HG03280 (cell line): ENCODE data around the gene PIK3R5.

Experiments used
- ATAC-seq: cut with Tn5 transposase; IDR thresholded peaks from one replicate; pipeline ENCODE4 v1.9.1; 2021; ENCODE audit warnings: mild to moderate bottlenecking, moderate library complexity; ENCODE audit not compliant: unreplicated experiment

PIK3R5 gene

GRCh38 chr17:8928347-8928746 is 37.2 kb downstream of the PIK3R5 start:
- no peak for ATAC-seq

DNA sequence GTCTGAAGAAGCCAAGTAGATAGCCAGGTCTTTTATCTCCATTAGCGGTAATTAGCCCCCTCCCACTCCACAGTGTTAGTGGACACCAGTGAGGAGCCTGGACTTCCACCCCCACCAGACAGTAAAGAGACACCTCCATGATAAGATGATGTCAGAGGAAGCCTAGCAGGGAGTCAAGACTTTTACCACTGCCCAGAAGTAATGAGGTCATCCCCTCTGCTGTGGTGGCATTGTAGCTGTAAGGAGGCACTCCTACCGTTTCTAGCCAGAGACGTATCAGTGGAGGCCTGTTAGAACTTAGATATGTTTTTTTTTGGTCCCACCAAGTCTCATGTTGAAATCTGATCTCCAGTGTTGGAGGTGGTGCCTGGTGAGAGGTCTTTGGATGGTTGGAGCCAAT is 38.1 kb downstream of the PIK3R5 start:
- no peak for ATAC-seq

- no peak for ATAC-seq
Observed at GRCh38 chr17:8925808-8926207, 39.7 kb downstream of the PIK3R5 start.

DNA sequence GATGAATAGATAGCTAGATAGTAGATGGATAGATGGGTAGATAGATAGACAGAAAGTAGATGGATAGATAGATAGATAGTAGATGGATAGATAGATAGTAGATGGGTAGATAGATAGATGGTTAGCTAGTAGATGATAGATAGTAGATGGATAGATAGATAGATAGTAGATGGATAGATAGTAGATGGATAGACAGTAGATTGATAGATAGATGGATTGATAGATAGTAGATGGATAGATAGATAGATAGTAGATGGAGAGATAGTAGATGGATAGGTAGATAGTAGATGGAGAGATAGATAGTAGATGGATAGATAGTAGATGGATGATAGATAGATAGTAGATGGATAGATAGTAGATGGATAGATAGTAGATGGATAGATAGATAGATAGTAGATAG is 40.4 kb downstream of the PIK3R5 start:
- no peak for ATAC-seq

DNA sequence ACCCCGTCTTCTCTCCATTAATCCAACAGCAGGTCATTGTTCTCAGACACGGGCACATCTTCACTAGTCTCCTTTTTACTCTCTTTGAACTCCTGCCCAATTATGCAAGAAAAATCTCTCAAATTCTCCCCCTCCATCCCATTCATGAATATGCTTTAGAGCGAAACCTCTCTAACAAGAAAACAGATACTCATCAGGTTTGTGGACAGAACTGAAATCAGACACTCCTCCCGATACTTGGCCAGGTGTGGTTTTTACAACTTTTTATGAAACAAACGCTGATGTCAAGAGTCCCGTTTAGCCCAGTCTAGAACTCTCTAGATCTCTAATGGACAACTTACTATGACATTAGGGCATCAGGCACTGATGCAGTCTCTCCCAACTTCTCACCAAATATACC is 40.9 kb downstream of the PIK3R5 start:
- ATAC-seq, result peak; percentile 85

GRCh38 chr17:8923762-8924161 is 41.7 kb downstream of the PIK3R5 start:
- no peak for ATAC-seq

- no peak for ATAC-seq
Observed at GRCh38 chr17:8922928-8923327, 42.6 kb downstream of the PIK3R5 start.

GRCh38 chr17:8922451-8922850 is 43.1 kb downstream of the PIK3R5 start:
- ATAC-seq, result no peak

DNA sequence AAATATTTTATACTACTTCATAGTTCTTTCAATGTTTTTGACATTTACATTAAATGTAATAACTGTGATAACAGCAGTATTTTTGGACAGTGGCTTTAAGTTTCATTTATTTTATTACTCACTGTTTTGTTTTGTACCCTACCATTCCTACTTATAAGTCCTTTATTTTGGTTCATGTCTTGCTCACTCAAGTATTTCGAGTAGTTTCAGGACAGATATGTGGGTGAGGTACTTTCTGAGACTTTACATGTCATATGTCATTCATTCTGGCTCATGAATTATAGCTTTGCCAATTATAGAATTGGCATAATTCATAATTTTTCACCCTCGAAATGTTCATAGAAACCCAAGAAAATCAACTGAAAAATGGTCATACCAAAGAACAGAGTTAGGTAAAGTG is 44.4 kb downstream of the PIK3R5 start:
- ATAC-seq, result no peak

DNA sequence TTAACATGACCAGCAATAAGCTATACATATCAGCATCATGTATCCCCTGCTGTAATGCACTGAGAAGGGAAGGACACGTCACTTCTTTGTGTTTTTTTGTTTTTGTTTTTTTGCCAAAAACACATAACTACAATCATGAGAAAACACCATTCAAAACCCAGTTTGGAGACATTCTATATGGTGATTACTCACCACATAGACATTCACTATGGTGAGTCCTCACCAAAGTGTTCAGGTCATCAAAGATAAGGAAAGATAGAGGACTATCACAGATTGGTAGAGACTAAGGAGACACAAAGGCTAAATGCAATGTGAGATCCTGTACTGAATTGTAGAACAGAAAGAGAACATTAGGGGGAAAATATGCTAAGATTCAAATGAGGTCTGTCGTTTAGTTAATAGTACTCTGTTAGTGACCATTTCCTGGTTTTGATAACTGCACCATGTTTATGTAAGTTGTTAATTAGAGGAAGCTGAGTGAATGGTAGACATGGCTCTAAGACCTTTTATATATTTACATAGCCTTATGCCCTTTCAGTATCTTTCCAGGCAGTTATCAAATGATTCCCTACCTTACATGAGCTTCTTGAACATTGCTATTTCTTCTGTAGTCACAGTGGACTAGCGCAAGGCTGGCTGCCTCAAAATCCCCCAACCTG is 46.6 kb downstream of the PIK3R5 start:
- no peak for ATAC-seq

- ATAC-seq, result no peak
Observed at GRCh38 chr17:8916466-8916865, 49.0 kb downstream of the PIK3R5 start.

DNA sequence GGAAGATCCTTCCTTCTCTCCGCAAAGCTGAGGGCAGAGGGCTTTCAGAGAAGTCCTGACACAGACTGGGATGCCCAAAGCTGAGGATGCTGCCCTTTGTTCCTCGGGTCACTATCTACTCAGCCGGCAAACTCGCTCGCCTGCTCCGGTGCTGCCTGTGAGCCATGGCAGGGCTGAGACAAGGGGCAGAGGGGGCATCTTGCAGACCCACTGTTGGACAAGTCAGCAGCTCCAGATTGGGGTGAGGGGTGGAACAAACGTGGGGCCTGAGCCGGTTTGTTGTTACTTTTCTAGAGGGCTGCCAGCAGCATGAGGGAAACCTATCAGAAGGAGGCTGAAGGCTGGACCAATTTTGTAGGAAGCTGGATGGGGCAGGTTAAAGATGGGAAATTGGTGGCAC is 51.0 kb downstream of the PIK3R5 start:
- no peak for ATAC-seq

DNA sequence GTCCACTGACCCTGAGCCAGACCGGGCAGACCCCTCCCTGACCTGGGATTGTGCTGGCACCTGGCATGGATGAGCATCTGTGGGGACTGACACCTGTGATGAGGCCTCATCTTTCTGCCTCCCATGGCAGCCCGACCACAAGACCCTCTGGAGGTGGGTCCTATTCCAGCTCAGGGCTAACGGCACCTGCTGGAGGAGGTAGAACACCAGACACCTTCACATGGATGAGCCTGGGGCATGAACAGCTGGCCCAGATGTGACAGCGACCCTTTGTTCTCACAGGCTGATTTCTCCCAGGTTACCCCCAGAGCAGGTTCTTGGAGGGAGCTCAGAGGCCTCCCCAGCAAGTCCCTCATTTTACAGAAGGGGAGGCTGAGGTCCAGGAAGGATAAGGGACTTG is 51.6 kb downstream of the PIK3R5 start:
- ATAC-seq, result no peak

- ATAC-seq, result no peak
Observed at GRCh38 chr17:8913091-8913490, 52.4 kb downstream of the PIK3R5 start.

- no peak for ATAC-seq
Observed at GRCh38 chr17:8912084-8912981, 53.2 kb downstream of the PIK3R5 start.

GRCh38 chr17:8910969-8911604 is 54.4 kb downstream of the PIK3R5 start:
- ATAC-seq, result no peak

DNA sequence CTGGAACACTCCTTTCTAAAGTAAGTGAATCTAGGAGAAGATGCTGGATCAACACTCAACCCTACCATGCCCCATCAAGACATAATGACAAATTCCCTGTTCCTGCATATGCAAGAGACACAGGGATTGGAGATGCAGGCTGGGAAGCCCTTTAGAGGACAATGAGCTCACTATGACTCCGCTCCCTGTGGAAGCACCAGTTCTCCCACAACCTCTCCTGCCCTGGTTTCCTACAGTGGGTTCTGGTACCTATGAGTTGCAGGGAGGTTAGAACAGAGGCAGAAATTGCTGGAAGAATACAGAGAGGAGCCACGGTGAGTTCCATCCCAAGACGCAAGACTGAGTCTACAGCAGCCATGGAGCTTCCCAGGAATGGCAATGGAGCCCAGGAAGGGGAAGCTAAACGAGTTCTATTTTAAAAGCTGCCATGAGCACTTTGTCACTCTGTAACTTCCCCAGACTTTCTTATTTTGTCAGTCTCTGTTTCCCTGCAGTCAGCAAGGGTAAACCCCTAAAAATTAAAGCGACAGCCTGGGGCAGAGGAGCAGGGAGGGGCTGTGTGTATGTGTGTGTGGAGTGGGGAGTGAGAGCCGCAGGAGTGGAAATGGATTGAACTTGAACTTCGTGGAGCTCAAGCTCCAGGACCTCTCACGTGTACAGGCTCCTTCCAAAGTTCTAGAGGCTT is 55.8 kb downstream of the PIK3R5 start:
- no peak for ATAC-seq

DNA sequence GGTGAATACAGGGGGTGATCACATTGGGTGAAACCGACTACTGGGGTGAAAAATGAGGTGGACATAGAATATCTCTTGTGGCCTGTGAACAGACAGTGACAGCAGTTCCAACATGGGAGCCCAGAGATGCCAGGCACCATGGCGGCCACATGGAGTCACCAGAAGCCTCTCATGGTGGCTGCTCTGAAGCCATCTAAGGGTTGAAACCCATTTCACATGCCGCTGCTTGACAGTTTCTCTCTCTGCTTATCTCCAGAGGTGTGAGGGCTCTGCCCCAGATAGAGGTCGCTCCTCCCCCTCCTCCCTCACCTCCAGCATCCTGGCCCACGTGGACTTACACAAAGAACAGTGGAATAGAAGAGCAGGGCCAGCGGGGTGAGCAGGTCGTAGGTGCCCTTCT is 60.2 kb downstream of the PIK3R5 start:
- no peak for ATAC-seq

DNA sequence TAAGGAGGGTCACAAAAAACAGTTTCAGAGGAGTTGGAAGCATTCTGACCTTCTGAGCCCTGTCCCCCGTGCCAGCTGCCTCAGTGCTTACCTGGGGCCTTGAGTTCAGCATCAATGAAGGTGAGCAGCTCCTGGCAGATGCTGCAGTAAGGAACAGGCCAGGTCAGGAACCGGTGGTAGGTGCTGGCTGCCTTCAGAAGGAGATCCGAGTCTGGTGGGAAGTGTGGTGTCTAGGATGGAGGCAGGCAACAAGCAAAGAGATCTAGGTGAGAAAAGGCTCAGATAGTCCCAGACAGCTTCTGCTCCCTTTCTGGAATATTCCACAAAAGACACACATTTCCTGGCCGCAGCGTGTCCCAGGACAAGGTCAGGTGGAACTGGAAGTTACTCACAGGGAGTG is 60.8 kb downstream of the PIK3R5 start:
- no peak for ATAC-seq

DNA sequence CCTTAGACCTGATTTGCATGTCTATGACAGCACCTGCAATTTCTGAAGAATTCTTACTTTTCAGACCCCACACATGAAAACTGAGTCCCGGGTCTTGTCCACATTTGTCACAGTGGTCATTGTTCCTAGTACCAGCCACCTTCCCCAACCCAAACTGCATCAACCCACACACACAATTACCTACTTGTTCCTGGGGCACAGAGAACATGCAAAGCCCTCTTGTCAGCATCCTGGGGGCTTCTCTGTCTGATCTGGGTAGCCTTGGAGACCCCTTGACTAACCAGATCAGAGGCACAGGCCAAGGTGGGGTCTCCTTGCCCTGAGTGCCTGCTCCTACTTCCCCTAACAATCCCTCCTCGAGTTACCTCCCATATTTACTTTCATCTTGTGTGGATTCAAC is 61.3 kb downstream of the PIK3R5 start:
- no peak for ATAC-seq
